Glutamatergic neuron (in vitro differentiated cells): ENCODE data around the gene SCCPDH. TPM values are rescaled to one million over a fixed set of nuclear protein-coding genes. Genes with fewer than 3 reads are reported as not detected.

ENCODE experiments used
- DNase-seq: peaks from one replicate; pipeline ENCODE4 v3.0.0; 2022
- H3K27ac Mint-ChIP-seq: one replicate; pipeline ENCODE4 v1.8.0; 2020; ENCODE audit warnings: mild to moderate bottlenecking, mixed read lengths, inconsistent platforms; ENCODE audit not compliant: unreplicated experiment
- H3K27me3 Mint-ChIP-seq: one replicate; pipeline ENCODE4 v1.8.0; 2020; ENCODE audit warnings: mild to moderate bottlenecking, moderate library complexity, mixed read lengths, inconsistent platforms; ENCODE audit not compliant: unreplicated experiment
- H3K36me3 Mint-ChIP-seq: one replicate; pipeline ENCODE4 v1.8.0; 2020; ENCODE audit warnings: mild to moderate bottlenecking, mixed read lengths, inconsistent platforms; ENCODE audit not compliant: unreplicated experiment
- H3K4me1 Mint-ChIP-seq: one replicate; pipeline ENCODE4 v1.8.0; 2020; ENCODE audit warnings: mild to moderate bottlenecking, low read depth, mixed read lengths, inconsistent platforms; ENCODE audit not compliant: unreplicated experiment
- H3K4me3 Mint-ChIP-seq: one replicate; pipeline ENCODE4 v1.8.0; 2020; ENCODE audit warnings: mild to moderate bottlenecking, mixed read lengths, inconsistent platforms; ENCODE audit not compliant: unreplicated experiment
- H3K9me3 Mint-ChIP-seq: one replicate; pipeline ENCODE4 v1.8.0; 2020; ENCODE audit warnings: mild to moderate bottlenecking, moderate library complexity, mixed read lengths, inconsistent platforms; ENCODE audit not compliant: unreplicated experiment
- total RNA-seq: library from RNA; stranded (reverse); fragmentation: NEBNext Ultra II Directional; extraction: Animal tissue kit (Norgen Biotek cat#: 25700); gene quantifications from one replicate; pipeline ENCODE4 v1.2.1, GENCODE V29; 2021; ENCODE audit not compliant: unreplicated experiment
- TF ChIP-seq, protein P1 (sequence below): fragments of 200-600 bp; sonication (generic); IDR thresholded peaks from one replicate; pipeline ENCODE4 v1.5.0; 2021; ENCODE audit not compliant: partially characterized antibody, unreplicated experiment

SCCPDH gene
- total RNA-seq, 1 donor from 2014 or later, result 34.6 TPM

DNA sequence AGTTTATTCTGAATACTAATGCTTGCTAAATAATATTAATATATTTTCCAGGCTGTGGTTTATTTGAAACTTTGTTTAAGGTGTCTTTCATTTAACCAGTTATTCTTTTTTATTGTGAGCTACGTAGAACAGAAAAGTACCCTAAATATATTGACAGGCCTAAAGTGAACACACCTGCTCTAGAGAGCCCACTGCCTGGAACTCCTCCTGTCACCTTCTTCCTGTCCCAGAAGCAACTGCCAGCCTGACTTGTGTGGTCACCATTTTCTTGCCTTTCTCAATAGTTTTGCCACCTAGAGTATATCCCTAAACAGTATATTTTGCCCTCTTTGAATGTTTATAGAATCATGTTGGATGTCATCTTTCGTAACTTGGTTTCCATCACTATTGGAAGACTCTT, 48.5 kb downstream of the SCCPDH start:
- Mint-ChIP-seq H3K27me3 (no peaks in the 10 kb centered on the region), H3K4me3 (no peak overlapping the region), H3K4me1 (no peaks in the 10 kb centered on the region), H3K9me3 (no peaks in the 10 kb centered on the region), H3K36me3 (peaks cover 10% of the 10 kb centered on the region), H3K27ac (no peak overlapping the region)
- DNase-seq, result no peak
- TF ChIP-seq, protein P1, sequence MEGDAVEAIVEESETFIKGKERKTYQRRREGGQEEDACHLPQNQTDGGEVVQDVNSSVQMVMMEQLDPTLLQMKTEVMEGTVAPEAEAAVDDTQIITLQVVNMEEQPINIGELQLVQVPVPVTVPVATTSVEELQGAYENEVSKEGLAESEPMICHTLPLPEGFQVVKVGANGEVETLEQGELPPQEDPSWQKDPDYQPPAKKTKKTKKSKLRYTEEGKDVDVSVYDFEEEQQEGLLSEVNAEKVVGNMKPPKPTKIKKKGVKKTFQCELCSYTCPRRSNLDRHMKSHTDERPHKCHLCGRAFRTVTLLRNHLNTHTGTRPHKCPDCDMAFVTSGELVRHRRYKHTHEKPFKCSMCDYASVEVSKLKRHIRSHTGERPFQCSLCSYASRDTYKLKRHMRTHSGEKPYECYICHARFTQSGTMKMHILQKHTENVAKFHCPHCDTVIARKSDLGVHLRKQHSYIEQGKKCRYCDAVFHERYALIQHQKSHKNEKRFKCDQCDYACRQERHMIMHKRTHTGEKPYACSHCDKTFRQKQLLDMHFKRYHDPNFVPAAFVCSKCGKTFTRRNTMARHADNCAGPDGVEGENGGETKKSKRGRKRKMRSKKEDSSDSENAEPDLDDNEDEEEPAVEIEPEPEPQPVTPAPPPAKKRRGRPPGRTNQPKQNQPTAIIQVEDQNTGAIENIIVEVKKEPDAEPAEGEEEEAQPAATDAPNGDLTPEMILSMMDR, result no peak

DNA sequence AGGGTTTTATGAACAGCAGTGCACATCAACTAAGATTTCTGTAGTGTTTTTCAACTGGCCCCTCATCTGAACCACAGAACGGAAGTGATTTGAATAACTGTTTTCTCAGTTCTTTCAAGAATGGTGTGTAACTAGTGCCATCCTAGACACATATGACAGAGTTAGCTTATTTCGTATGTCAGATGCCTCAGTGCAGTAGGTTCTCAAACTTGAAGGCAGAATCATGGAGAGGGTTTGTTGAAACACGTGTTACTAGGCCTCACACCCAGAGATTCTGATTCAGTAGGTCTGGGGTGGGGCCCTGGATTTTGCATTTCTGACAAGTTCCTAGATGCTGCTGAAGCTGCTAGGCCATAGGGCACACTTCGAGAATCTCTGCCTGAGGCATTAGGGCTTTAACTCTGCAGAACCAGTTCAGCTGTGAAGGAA, 49.0 kb downstream of the SCCPDH start:
- H3K4me3 Mint-ChIP-seq, result no peak overlapping the region
- no peaks in the 10 kb centered on the region for H3K27me3 Mint-ChIP-seq
- no peaks in the 10 kb centered on the region for H3K9me3 Mint-ChIP-seq
- DNase-seq, result no peak
- H3K4me1 Mint-ChIP-seq, result no peaks in the 10 kb centered on the region
- H3K36me3 Mint-ChIP-seq, result peaks cover 10% of the 10 kb centered on the region
- TF ChIP-seq, protein P1, result no peak
- no peak overlapping the region for H3K27ac Mint-ChIP-seq

DNA sequence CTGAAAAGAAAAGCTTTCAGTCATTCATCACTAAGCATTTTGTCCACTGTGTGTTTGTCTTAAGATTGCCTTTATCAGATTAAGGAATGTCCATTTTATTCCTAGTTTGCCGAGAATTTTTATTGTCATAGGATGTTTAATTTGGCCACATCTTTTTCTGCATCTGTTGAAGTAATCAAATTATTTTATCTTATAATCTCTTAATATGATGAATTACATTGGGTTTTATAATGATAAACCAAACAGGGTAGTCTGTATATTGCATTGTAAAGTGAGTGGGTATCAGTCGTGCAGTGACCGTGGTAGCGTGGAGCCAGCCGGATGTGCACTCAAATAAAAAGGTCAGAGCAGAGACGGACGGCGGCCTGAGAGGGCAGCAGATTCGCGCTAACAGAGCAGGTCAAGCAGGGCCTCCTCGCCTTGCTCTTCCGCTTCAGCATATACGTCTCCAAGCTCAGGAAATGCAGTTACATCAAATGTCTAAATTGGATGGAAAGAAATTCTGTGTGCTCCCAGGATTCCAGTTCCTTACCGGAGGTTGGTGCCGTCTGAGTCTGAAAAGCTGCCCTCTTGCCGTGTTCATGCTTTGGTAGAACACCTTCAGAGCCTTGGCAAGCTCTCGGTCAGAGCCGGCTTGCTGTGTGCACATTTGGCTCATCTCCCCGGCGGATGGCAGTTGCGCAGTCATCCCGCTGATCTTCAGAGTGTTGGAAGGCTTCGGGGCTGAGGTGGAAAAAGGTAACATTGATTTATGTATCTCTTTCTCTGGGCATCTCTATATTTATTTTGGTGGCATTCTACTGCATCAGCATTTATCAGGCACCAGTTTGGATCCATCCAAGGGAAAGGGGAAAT, 51.5 kb downstream of the SCCPDH start:
- TF ChIP-seq, protein P1, result no peak
- Mint-ChIP-seq H3K27ac (no peak overlapping the region), H3K4me1 (no peaks in the 10 kb centered on the region), H3K27me3 (peaks cover 3% of the 10 kb centered on the region), H3K36me3 (peaks cover 14% of the 10 kb centered on the region), H3K4me3 (no peak overlapping the region), H3K9me3 (no peaks in the 10 kb centered on the region)
- DNase-seq, result no peak

DNA sequence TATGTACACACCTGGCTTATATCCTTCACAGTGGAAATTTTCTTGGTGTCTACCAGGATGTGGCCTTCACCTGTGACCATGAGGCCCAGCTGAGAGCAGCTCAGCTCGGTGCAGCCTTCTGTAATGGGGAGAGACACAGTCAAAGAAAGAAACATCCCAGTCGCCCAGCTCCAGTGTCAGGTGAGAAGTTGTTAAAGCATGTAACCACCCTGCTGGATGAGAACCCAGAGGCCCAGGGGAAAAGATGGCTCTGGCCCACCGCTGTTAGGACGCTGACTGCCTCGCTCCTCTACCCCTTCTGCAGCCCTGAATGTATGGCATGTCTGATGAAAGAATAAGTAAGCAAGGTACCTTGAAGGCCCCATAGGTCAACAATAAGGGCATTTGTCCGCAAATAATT, 52.7 kb downstream of the SCCPDH start:
- no peaks in the 10 kb centered on the region for H3K9me3 Mint-ChIP-seq
- H3K4me3 Mint-ChIP-seq, result no peak overlapping the region
- TF ChIP-seq, protein P1, result no peak
- H3K27ac Mint-ChIP-seq, result no peak overlapping the region
- DNase-seq, result no peak
- H3K36me3 Mint-ChIP-seq, result peaks cover 11% of the 10 kb centered on the region
- no peaks in the 10 kb centered on the region for H3K4me1 Mint-ChIP-seq
- peaks cover 3% of the 10 kb centered on the region for H3K27me3 Mint-ChIP-seq

DNA sequence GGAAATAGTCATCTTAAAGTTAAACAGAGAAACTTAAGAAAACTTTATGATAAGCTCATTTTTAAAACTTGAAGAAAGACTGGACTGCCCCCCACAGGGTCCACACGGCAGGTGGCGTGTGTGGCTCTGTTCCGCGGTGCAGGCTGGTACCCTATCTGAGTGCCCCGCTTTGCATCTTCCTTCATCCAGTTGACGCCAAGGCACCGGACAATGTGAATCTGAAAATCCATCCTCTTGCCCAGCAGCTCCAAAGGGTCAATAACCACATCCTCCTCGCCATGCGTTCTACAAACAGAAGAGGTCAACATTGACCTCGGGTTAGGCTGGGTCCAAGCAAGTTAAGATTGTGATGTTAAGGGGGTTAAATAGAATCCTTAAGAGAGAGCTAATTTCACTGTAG, 54.5 kb downstream of the SCCPDH start:
- Mint-ChIP-seq H3K4me3 (no peak overlapping the region), H3K9me3 (no peaks in the 10 kb centered on the region)

More for the DNA sequence above, 54.5 kb downstream of the SCCPDH start:
- H3K27me3 Mint-ChIP-seq, result peaks cover 3% of the 10 kb centered on the region
- TF ChIP-seq, protein P1, result no peak
- no peaks in the 10 kb centered on the region for H3K4me1 Mint-ChIP-seq
- no peak for DNase-seq
- peaks cover 7% of the 10 kb centered on the region for H3K36me3 Mint-ChIP-seq
- no peak overlapping the region for H3K27ac Mint-ChIP-seq
